ENCODE measurements around the gene SSRP1.

Gene SSRP1

DNA sequence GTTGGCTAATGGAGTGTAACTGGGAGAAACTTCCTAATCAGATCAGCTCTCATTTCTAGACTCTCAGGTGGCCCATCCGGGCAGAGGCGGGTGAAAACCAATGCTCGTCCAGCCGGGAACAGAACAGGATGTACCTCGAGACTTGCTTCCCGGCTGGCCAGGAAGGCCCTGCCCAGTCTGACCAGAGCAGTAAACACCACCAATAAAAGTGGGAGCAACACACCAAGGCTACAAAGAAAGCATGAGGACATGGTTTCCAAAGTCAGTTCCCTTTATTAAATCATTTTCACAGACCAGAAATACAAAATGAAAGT, 10.0 kb downstream of the SSRP1 start:
- no peaks in the 10 kb centered on the region for H3K9me3 ChIP-seq
- H3K4me1 ChIP-seq (ENCODE audit: control insufficient read depth in 1 of 2, insufficient read depth in 1 of 2, low read depth in 1 of 2, low read length in 1 of 2) = peaks cover 12 to 17% of the 10 kb centered on the region in 2 experiments
- H3K27me3 ChIP-seq = peaks cover 20% of the 10 kb centered on the region
- H3K4me3 ChIP-seq (ENCODE audit: low read depth in 1 of 2, low read length in 1 of 2) = peak overlapping the region; percentile 67 to 86
- H3K27ac ChIP-seq = no peak overlapping the region
- H3K36me3 ChIP-seq = peaks cover 17% of the 10 kb centered on the region
- TF ChIP-seq, protein P1, sequence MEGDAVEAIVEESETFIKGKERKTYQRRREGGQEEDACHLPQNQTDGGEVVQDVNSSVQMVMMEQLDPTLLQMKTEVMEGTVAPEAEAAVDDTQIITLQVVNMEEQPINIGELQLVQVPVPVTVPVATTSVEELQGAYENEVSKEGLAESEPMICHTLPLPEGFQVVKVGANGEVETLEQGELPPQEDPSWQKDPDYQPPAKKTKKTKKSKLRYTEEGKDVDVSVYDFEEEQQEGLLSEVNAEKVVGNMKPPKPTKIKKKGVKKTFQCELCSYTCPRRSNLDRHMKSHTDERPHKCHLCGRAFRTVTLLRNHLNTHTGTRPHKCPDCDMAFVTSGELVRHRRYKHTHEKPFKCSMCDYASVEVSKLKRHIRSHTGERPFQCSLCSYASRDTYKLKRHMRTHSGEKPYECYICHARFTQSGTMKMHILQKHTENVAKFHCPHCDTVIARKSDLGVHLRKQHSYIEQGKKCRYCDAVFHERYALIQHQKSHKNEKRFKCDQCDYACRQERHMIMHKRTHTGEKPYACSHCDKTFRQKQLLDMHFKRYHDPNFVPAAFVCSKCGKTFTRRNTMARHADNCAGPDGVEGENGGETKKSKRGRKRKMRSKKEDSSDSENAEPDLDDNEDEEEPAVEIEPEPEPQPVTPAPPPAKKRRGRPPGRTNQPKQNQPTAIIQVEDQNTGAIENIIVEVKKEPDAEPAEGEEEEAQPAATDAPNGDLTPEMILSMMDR (IDR thresholded peaks at IDR 0.05) = no peak

DNA sequence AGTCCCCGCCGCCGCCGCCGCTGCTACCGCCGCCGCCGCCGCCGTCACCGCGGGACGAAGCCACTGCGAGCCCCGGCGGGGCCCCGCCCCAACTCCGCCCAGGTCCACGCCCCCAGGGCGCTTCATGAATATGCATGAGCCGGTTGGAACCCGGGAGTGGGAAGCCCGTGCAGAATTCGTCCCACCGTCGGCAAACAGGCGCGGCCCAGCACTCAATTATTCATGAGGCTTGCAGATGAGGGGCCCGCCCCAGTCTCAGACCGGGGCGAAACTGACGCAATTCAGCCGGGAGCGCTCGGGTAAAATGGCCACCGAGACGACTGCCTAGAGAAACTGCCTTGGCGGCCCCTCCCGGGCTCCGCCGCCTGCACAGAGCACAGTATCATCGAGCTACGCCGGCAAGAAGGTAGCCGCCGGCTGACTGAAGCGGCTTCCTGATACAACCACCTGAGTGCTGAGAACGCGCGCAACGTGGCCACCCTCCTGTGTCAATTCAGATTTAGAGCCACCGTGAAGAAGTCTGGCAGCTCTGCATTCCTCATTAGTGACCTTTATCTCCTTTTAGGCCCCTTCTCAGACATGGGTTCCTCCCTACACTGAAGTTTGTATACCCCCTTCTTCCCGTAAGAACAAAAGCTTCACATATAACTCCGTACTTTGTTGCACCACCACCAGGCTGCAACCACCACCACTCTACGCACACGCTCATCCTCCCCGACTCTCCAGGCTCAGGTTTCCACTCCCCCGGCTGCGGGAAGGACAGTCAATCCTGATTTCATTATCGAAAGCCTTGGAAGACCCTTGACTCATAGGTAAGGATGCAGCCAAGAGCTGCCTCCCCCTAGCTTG, 10.6 kb downstream of the SSRP1 start, which contains the start of gene TNKS1BP1:
Gene TNKS1BP1 (minus strand): TSS at position 67 of the 849 bp plus-strand sequence. CDS start 3,067 bp downstream, outside the sequence.
- peak within 1 kb of the TSS; percentile 67 to 86 for H3K4me3 ChIP-seq (ENCODE audit: low read depth in 1 of 2, low read length in 1 of 2)
- no peaks in the 10 kb centered on the region for H3K9me3 ChIP-seq
- peaks cover 12 to 17% of the 10 kb centered on the region in 2 experiments for H3K4me1 ChIP-seq (ENCODE audit: control insufficient read depth in 1 of 2, insufficient read depth in 1 of 2, low read depth in 1 of 2, low read length in 1 of 2)
- H3K27me3 ChIP-seq = peaks cover 20% of the 10 kb centered on the region
- peaks cover 11% of the 10 kb centered on the region for H3K36me3 ChIP-seq
- peak within 1 kb of the TSS; percentile 71 for H3K27ac ChIP-seq
- TF ChIP-seq, protein P1 (IDR thresholded peaks at IDR 0.05) = peak; percentile 8

DNA sequence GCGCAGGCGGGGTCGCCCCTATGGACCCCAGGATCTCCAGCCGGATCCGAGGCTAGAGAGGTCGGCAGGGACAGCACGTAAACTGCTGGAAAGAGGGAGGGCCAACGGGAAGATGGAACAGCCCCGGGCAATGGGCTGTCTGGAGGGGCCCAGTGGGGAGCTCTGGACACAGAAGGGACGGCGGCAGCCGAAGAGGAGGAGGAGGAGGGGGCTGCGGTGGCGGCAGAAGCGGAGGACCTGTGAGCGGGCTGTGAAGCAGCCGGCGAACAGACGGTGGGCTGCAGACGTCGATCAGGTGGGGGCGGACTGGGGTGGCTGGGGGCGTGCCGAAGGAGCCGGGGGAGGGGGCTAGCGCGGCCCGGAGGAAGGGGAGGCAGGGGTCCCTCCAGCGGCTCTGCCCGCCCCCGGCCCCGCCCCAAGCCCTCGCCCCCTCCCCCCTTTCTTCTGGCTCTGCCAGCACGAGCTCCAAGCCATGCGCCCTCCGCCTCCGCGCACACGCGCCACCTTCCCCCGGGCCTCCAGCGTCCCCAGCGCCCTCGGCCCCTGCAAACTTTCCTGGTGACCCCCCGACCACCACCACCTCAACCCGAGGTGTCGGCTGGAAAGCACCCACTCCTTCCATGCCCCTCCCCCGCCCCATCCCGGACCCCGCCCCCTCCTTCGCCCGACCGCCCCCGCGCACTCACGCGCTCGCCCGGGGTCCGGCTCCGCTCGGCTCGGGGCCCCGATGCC, 11.4 kb downstream of the SSRP1 start:
- TF ChIP-seq, protein P1 (IDR thresholded peaks at IDR 0.05) = no peak
- H3K27me3 ChIP-seq = peaks cover 20% of the 10 kb centered on the region
- peak overlapping the region; percentile 67 to 86 for H3K4me3 ChIP-seq (ENCODE audit: low read depth in 1 of 2, low read length in 1 of 2)
- H3K27ac ChIP-seq = peak overlapping the region; percentile 71
- H3K36me3 ChIP-seq = peaks cover 4% of the 10 kb centered on the region
- peaks cover 12 to 17% of the 10 kb centered on the region in 2 experiments for H3K4me1 ChIP-seq (ENCODE audit: control insufficient read depth in 1 of 2, insufficient read depth in 1 of 2, low read depth in 1 of 2, low read length in 1 of 2)
- no peaks in the 10 kb centered on the region for H3K9me3 ChIP-seq

DNA sequence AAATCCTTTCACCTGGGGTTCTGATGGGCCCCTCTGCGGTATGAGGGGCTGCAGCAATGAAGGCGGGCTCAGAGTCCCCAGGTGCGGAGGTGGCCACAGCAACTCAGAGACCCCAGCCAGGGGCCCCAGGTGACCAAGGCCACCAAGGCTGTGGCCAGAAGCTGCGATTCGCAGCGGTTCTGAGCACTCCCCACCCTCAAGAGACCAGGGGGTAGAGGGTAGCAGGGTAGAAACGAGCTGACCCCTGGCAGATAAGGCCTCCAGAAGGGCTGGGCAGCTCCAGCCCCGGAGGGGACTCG, 11.9 kb downstream of the SSRP1 start:
- Histone ChIP-seq H3K36me3 (peaks cover 4% of the 10 kb centered on the region), H3K4me3 (ENCODE audit: low read depth in 1 of 2, low read length in 1 of 2) (peak overlapping the region in 1 of 2 experiments; percentile 67), H3K4me1 (ENCODE audit: control insufficient read depth in 1 of 2, insufficient read depth in 1 of 2, low read depth in 1 of 2, low read length in 1 of 2) (peaks cover 12 to 17% of the 10 kb centered on the region in 2 experiments), H3K27me3 (peaks cover 20% of the 10 kb centered on the region), H3K9me3 (no peaks in the 10 kb centered on the region), H3K27ac (no peak overlapping the region)
- TF ChIP-seq, protein P1 (IDR thresholded peaks at IDR 0.05) = no peak

DNA sequence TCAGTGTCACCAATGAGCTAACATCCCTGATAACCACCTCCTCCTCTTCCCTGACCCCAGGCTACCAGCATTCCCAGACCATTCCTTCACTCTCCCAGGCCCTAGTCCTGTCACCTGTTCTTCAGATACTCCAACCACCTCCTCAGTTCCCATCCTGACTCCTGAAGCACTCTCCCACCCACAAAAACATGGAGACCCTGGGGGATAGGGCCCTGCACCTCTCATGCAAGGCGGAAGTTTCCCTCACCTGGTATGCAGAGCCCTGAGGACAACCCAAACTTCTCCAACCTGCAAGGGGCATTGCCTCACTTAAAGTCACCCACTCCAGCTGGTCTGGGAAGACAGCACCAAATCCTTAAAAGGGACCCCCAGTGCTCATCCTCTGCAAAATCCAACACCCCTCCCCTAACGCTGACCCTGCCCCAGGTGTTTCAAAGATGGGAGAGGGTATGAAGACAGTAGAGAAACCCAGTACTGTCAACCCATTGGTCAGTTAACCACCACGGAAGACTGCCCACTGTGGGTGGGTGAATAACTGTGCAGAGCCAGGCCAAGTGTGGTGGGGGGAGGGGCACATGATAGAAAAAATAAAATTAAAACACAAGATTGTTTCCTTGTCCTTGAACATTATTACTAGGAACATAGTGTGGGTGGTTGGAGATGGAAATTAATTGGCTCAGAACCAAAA, 12.4 kb downstream of the SSRP1 start:
- no peaks in the 10 kb centered on the region for H3K9me3 ChIP-seq
- H3K4me1 ChIP-seq (ENCODE audit: control insufficient read depth in 1 of 2, insufficient read depth in 1 of 2, low read depth in 1 of 2, low read length in 1 of 2) = peaks cover 12 to 17% of the 10 kb centered on the region in 2 experiments
- TF ChIP-seq, protein P1 (IDR thresholded peaks at IDR 0.05) = no peak
- H3K27me3 ChIP-seq = peaks cover 20% of the 10 kb centered on the region
- no peak overlapping the region for H3K4me3 ChIP-seq (ENCODE audit: low read depth in 1 of 2, low read length in 1 of 2)
- H3K27ac ChIP-seq = no peak overlapping the region
- H3K36me3 ChIP-seq = peaks cover 4% of the 10 kb centered on the region

Measured in neutrophil (primary cell).